Progenitor cell of endocrine pancreas (in vitro differentiated cells): ENCODE data around the gene AK5. TPM values are rescaled to one million over a fixed set of nuclear protein-coding genes. Genes with fewer than 3 reads are reported as not detected.

Experiments
- DNase-seq: peaks from one replicate; pipeline ENCODE4 v3.0.0; 2021; ENCODE audit warnings: low spot score; ENCODE audit not compliant: unreplicated experiment
- H3K27ac Mint-ChIP-seq: 2 replicates; pipeline ENCODE4 v1.8.0; 2021; ENCODE audit warnings: mild to moderate bottlenecking, moderate library complexity, mixed read lengths
- H3K27me3 Mint-ChIP-seq: 2 replicates; pipeline ENCODE4 v1.8.0; 2021; ENCODE audit warnings: mixed read lengths
- H3K36me3 Mint-ChIP-seq: 2 replicates; pipeline ENCODE4 v1.8.0; 2022; ENCODE audit warnings: mixed read lengths; ENCODE audit not compliant: insufficient read depth
- H3K4me1 Mint-ChIP-seq: 2 replicates; pipeline ENCODE4 v1.8.0; 2021; ENCODE audit warnings: low read depth, mixed read lengths
- H3K4me3 Mint-ChIP-seq: 2 replicates; pipeline ENCODE4 v1.8.0; 2021; ENCODE audit warnings: low read depth, mild to moderate bottlenecking, moderate library complexity, mixed read lengths
- H3K9me3 Mint-ChIP-seq: 2 replicates; pipeline ENCODE4 v1.8.0; 2021; ENCODE audit warnings: low read depth, mixed read lengths
- total RNA-seq: library from RNA; stranded (reverse); gene quantifications from 2 replicates; pipeline ENCODE4 v1.2.1, GENCODE V29; 2021
- TF ChIP-seq, protein P1 (sequence below): fragments of 200-600 bp; sonication (generic); IDR thresholded peaks from one replicate; pipeline ENCODE4 v1.5.0; 2021; ENCODE audit warnings: antibody characterized with exemption, mild to moderate bottlenecking; ENCODE audit not compliant: unreplicated experiment

AK5 gene
- total RNA-seq, 1 donor from 2014 or later = 4.0 TPM

DNA sequence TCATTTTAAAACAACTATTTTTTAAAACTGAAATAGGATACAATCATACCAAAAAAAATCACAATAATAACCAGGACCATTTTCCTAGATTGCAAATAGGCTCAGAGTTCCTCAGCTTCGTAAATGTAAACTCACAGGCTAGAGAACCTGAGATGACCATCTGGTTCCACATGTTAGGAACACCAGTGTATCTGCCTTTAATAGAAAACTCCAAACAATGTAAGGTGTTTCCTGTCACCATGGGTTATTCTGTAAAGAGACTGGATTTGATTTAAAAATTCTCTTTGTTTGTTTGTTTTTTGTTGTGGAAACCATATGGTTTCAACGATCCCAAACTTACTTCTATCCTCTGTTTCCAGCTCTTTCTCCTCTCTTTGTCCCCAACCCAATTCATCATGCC lies 203.1 kb downstream of the AK5 start:
- no peaks in the 10 kb centered on the region for H3K27me3 Mint-ChIP-seq
- TF ChIP-seq, protein P1, sequence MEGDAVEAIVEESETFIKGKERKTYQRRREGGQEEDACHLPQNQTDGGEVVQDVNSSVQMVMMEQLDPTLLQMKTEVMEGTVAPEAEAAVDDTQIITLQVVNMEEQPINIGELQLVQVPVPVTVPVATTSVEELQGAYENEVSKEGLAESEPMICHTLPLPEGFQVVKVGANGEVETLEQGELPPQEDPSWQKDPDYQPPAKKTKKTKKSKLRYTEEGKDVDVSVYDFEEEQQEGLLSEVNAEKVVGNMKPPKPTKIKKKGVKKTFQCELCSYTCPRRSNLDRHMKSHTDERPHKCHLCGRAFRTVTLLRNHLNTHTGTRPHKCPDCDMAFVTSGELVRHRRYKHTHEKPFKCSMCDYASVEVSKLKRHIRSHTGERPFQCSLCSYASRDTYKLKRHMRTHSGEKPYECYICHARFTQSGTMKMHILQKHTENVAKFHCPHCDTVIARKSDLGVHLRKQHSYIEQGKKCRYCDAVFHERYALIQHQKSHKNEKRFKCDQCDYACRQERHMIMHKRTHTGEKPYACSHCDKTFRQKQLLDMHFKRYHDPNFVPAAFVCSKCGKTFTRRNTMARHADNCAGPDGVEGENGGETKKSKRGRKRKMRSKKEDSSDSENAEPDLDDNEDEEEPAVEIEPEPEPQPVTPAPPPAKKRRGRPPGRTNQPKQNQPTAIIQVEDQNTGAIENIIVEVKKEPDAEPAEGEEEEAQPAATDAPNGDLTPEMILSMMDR = no peak
- H3K9me3 Mint-ChIP-seq = no peaks in the 10 kb centered on the region
- DNase-seq = no peak
- no peak overlapping the region for H3K27ac Mint-ChIP-seq
- H3K36me3 Mint-ChIP-seq = no peaks in the 10 kb centered on the region
- H3K4me1 Mint-ChIP-seq = peaks cover 13% of the 10 kb centered on the region
- H3K4me3 Mint-ChIP-seq = no peak overlapping the region

DNA sequence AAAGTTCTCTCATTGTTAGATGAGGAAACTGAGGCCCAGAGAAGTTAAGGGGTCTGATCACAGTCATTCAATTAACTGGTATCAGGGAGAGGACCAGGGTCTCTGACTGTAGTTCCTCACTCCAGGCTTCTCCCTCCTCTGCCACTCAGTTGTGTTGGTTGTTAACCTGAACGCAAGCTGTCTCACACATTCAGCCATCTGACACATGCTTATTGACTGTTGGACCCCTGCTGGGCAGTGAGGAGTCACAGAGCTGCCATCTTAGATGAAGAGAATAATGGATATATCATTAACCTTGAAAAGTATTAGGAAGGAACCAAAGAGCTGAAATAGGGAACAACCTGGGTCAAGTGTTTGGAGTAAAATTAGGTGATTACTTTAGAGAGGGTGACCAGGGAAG lies 205.8 kb downstream of the AK5 start:
- no peaks in the 10 kb centered on the region for H3K9me3 Mint-ChIP-seq
- peaks cover 24% of the 10 kb centered on the region for H3K4me1 Mint-ChIP-seq
- no peaks in the 10 kb centered on the region for H3K27me3 Mint-ChIP-seq
- no peak overlapping the region for H3K4me3 Mint-ChIP-seq
- TF ChIP-seq, protein P1 = no peak
- no peak for DNase-seq
- no peak overlapping the region for H3K27ac Mint-ChIP-seq
- H3K36me3 Mint-ChIP-seq = no peaks in the 10 kb centered on the region

DNA sequence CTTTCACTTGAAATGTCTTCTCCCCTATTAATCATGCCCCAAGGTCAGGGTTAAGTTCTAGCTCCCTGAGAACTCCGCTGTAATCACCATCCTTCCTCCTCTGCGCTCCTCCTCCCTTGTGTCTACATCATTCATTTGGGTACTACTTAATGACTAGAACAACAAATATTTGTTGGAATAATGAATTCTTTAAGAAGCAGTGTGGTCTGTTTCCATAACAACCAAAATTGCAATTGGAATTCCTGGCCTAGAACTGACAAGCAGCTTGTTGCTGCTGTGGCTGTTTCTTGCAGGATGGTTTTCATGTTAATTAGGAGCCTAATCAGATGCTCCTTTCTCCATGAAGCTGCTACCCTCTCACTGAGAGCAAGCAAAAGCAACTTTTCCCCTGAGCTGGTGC lies 208.1 kb downstream of the AK5 start:
- peaks cover 29% of the 10 kb centered on the region for H3K4me1 Mint-ChIP-seq
- H3K9me3 Mint-ChIP-seq = no peaks in the 10 kb centered on the region
- H3K27ac Mint-ChIP-seq = no peak overlapping the region
- no peak for DNase-seq
- H3K27me3 Mint-ChIP-seq = no peaks in the 10 kb centered on the region
- no peak overlapping the region for H3K4me3 Mint-ChIP-seq
- TF ChIP-seq, protein P1 = no peak
- H3K36me3 Mint-ChIP-seq = no peaks in the 10 kb centered on the region

DNA sequence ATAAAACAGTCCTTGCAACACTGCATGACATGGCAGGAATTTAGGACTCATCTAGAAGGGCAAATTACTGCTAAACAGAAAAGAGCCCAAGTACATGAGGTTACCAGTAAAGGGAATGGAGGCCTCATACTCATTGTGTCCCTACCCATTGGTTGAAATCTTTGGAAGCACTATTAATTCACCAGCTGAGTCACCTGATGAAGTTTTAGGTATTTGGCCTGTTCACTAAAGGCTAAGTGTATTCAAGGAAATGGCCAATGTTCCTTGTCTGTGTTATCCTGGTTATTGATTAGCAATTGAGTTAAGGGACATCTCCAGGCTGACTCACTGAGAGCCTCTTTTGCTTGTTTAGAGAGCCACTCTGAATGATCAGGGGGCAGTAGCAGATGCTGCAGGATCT lies 212.2 kb downstream of the AK5 start:
- Mint-ChIP-seq H3K4me1 (peaks cover 23% of the 10 kb centered on the region), H3K4me3 (no peak overlapping the region), H3K27ac (no peak overlapping the region), H3K27me3 (no peaks in the 10 kb centered on the region), H3K36me3 (peaks cover 2% of the 10 kb centered on the region), H3K9me3 (peaks cover 6% of the 10 kb centered on the region)
- no peak for DNase-seq
- TF ChIP-seq, protein P1 = no peak

DNA sequence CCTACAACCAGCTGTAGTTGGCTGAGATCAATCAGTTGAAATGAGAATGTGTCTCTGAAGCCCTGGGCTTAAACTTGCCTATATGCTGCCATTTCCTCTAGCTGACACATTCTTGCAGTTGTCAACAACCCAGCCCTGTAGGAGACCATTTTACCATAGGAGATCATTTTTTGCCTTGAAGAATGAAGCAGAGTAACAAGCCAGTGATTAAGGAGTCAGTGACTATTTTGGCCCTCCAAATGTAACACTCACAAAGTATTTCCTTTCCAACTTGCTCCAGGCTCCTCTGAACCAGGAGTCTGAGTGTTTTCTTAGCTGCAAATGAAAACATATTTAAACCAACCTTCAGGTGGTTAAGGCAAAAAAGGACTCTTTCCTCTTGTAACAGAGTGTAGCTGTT lies 217.1 kb downstream of the AK5 start:
- Mint-ChIP-seq H3K4me3 (no peak overlapping the region), H3K36me3 (peaks cover 2% of the 10 kb centered on the region), H3K27me3 (no peaks in the 10 kb centered on the region), H3K9me3 (peaks cover 6% of the 10 kb centered on the region), H3K4me1 (peaks cover 1% of the 10 kb centered on the region), H3K27ac (no peak overlapping the region)
- DNase-seq = no peak
- TF ChIP-seq, protein P1 = no peak
